Transverse colon (tissue), 3 donors: ENCODE measurements around the gene MICAL1.

ENCODE experiments used
- CTCF ChIP-seq, 5 experiments: fragments of 200-600 bp in 3 of 5; fragments of 450-650 bp in 2 of 5; sonication (generic) in 3 of 5; IDR thresholded peaks; 1 replicate in 2 of 5; 2 replicates in 3 of 5; pipeline ENCODE4 v1.5.1; 2016 to 2017; ENCODE audit warnings: antibody characterized with exemption in 5 of 5, inconsistent platforms in 3 of 5, mild to moderate bottlenecking in 2 of 5, moderate library complexity in 1 of 5
- EP300 ChIP-seq: sonication (generic); formaldehyde crosslinking; IDR thresholded peaks from one replicate; pipeline ENCODE4 v1.6.1; 2017; ENCODE audit warnings: antibody characterized with exemption, low read depth

DNA sequence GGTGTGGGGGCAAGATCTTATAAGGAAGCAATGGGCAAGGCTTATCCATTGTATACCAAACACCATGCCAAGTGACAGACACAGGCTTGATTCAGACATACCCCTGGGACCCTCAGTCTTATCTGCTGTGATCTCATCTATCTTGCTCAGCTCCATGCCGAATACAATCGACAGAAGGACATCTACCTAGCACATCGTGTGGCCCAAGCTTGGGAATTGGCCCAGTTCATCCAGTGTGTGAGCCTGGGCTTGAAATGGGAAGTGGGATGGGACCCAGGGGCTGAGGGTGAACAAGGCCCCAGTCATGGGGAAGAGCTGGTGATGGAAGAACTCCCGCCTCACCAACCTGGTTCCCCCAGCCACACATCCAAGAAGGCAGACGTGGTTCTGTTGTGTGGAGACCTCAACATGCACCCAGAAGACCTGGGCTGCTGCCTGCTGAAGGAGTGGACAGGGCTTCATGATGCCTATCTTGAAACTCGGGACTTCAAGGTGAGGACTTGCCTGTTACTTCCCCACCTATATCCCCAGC is 13.1 kb downstream of the MICAL1 start:
- no peak for TF ChIP-seq EP300
- TF ChIP-seq CTCF (IDR thresholded peaks at IDR 0.05) = no peak
